HG03457 (cell line): ENCODE results near the gene MAPK11.

Experiments used
- ATAC-seq: cut with Tn5 transposase; IDR thresholded peaks from one replicate; pipeline ENCODE4 v1.9.1; 2021; ENCODE audit warnings: moderate number of reproducible peaks; ENCODE audit not compliant: unreplicated experiment

Gene MAPK11

DNA sequence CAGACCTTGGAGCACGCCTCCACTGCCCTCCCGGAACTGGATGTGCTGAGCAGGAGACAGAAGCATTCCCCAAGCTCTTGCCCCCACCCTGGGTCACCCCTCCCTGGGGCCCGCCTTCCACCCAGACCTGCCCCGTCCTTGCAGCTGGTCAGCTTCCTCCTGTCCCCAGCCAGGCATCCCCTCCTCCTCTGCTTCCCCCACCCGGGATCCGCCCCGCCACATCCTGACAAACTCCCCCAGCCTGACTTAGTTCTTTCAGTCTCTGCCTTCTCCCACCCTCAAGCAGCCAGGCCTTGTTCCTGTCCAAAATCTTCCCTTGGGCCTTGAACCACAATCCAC is 38.4 kb upstream of the MAPK11 start:
- no peak for ATAC-seq

DNA sequence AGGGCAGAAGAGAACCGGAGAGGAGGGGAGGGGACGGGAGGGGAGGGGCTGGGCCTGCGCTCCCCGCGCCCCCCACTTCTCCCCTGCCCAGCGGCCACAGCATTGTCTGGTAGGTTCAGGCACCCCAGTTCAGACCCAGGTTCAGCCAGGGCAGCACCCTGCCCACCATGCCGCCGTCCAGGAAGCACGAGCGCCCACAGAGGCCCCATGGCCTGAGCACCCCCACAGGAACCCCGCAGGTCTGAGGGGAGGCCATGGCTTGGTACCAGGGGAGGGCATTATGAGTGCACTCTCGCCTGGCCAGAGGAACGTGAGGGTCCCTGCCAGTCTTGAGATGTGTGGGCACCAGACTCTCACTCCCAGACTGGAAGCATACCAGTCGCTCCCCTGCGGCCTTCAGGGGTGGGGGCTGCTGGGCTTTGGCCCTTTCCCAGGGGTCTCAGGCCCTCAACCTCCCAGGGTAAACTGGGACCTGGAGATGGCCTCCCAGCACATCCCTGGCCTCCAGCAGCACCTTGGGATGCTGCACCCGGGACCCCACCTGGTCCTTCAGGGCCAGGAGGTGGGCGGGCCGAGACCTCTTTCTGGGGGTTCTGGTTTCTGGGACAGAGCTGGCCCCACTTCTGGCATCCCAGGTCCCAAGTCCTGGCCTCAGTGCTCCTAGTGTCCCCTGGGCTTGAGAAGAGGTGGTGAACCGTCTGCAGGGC is 37.9 kb upstream of the MAPK11 start:
- no peak for ATAC-seq

DNA sequence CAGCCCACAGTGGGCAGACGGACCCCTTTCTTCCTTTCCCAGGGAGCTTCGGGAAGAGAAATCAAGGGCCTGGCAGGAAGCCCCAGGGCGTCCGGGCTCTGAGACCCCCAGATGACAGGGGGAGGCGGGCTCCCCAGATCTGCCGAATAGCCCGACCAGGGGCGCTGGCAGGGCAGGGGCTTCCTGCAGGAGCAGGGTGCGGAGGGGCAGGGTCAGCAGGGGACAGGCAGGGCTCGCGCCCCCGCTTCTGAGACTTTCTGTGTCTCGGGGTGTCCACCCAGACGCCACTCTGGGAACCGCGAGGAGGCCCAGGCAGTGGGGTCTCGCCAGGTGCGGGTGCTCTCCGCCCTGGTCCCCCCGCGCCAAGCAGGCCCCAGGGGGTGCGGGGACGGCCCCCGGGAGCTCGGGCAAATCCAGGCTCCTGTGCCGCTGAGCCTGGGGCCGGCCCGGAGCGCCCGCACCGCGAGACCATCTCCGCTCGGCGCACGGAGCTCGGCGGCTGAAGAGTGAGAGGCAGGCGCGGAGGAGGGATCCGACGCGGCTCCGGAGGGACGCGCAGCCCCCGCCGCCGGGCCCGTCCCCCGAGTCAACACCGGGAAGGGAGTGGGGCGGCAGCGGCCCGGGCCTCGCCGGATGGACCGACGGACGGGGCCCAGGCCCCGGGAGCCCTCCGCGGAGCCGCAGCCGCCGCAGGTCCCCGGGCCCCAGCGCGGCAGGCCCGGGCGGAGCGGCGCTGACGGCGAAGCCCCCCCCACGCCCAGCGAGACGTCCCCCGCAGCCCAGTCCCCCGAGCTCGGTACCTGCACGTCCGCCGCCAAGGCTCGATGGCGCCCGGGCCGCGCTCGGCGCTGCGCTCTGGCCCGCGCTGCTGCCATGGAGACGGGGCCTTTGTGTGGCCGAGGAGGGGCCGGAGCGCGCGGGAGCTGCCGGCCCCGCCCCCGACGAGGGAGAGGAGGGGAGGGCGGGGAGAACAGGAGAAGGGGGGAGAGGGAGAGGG is 36.9 kb upstream of the MAPK11 start, which contains the start of gene PLXNB2:
TSS of gene PLXNB2 (minus strand) at position 894 of the 997 bp plus-strand sequence. CDS start 17,062 bp downstream, outside the sequence.
- no peak for ATAC-seq

DNA sequence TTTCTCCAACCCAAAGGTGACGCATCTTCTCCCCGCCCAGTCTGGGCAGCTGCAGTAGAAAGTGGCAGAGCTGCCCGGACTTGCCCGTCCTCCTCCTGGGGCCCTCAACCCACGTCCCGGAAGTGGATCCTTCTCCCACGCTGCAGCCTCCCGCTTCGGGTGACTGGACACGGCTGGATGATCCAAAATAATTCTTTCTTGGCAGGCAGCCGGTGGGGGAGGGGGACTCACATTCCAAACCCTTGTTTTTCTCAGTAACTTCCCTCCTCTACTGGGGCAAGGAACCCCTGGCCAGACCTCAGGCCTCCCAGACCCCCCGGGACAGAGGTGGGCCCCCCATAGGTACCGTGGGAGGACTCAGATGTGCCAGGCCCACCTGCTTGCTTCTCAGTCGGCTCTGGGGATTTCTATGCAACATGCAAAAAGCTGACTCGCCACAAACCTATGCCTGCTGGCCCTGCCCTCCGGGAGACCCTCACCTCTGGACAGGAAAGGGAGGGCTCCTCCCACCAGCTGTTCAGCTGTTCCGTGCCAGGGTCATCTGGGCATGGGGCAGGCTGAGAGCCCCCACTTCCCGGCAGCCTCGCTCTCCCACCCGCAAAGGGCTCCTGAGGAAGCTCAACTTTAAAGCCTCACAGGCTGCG is 35.9 kb upstream of the MAPK11 start:
- no peak for ATAC-seq

DNA sequence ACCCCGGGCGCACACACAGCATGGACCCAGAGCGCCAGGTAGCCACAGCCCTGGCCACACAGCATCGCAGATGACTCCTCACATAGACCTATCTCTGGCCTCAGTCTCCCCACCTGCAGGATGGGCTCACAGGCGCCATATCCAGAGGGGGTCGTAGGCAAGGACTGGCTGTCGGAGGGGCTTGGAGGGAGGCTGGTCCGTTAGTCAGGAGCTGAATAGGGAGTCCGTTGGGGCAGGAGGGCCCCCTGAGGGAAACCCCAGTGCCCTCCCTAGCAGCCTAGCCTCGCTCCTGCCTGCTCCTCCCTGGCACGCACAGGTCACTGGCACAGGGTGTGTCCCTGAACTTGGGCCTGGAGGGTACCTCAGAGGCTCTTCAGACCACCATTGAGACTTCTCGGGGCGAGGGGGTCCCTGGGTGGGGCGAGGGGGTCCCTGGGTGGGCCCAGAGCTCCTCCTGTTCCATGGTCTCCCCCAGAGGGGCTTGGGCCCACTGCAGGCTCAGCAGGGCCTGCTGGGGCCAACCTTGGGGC is 35.3 kb upstream of the MAPK11 start:
- no peak for ATAC-seq

DNA sequence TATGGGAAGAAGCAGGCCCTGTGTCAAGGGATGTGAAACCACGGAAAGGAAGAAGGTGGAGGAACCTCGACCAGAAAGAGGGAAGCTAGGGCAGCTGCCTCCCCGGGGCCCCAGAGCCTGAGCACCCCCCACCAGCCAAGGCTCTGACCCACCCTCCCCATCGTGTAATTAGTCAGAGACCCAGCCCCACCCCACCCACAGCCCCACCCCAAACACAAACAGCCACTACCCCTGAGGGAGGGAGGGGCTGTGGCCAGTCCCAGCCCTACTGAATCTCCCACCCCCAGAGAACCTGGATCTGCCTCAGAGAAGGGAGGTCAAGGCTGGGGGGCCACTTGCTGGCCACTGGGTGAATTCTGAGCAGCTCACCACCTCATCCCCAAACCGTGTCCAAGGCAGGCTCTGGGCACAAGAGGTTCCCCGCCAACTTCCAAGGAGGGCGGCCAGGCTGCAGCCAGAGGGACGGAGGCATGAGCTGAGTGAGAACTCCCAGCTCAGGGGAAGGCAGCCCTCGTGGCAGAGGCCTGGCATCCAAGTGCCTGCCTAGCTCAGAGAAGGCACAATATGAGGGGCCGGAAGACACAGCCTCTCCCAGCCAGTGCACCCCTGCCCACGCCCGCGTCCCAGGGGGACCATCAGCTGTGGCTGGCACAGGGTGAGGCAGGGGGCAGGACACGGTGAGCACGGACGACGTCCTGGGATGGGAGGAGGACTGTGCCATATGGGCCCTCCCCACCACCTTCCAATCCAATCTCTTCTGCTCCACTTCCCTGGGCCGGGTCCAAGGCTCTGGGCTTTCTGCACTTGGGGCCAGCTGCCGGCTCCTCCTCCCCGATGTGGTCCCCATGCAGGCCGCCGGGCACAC is 34.6 kb upstream of the MAPK11 start:
- ATAC-seq = no peak

DNA sequence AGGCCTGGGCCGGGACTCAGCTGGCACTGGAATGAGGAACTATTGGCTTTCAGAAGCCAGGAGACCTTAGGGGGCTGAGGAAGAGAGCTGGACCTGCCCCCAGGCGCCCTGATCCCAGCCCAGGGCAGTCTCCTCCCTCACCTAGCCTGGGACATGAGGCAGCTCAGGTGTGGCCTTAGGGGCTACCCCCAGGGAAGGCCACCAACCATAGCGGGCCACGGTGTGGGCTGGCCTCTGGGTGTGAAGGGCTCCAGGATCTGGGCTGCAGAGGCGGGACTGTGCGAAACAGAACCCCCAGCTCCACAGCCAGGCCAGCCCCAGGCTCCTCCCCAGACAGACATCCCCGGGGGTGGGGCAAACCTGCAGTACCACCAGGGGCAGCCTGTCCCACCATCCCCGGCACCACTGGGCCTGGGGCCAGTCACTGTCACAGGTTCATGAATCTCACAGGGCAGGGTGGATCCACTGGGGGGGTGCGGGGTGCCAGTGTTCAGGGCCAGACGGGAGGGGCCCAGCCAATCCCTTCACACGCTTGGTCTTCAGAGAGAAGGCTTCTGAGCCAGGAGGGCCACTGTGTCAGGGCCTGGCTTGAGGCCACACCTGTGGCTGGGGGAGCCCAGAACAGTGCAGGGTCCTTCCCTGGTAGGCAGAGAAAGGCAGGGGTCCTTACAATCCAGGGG is 33.8 kb upstream of the MAPK11 start:
- no peak for ATAC-seq

DNA sequence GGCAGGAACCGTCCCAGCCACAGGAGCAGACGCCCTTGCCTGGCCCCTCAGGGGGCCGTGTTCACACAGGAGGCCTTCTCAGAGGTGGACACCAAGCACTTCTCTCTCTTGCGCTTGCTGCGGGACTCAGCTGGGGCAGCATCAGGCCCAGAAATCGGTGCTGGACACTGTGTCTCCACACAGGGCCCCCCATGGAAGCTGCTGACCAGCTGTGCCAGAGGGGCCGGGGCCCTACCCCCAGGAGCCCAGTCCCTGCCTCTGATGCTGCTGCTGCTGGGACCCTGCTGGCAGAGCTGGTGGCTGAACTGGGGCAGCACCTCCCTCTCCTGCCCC is 33.3 kb upstream of the MAPK11 start:
- no peak for ATAC-seq

DNA sequence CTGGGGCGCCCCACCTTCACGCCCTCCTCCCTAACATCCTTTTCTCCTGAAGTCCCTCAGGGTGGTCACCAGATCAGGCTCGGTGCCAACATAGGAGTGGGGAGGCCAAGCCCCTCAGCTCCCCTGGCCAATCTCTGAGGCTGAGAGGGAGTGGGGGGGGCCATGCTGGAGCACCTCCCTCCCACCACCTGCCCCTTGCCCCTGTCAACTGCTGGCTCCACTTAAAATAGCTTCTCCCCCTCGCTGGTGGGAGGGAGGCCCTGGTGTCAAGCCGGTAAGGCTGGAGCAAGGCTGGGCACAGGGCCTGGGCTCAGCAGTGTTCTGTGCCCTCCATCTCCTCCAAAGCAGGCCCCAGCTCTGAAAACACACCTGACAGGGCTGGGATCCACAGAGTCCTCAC is 32.4 kb upstream of the MAPK11 start:
- ATAC-seq = no peak

DNA sequence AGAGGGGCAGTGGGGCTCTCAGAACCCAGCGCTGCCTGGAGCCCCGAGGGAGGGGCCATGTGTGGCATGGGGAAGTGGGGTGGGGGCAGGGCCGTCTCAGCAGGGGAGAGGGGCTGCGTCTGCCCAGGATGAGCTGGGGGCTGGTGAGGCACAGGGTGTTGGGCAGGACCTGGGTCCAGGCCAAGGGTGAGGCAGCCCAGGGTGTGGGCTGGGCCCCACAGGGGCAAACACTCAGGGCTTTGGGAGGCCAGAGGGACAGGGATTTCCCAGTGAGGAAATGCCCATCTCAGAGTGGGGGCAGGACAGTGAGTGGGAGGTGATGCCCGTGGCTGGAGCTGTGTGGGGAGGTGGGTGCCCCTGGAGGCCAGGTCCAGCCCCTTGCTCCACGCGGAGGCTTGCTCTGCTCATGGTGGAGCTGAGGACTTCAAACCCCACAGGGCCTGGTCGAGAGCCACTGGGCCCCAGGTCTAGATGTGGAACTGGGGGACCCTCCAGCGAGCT is 31.9 kb upstream of the MAPK11 start:
- no peak for ATAC-seq

DNA sequence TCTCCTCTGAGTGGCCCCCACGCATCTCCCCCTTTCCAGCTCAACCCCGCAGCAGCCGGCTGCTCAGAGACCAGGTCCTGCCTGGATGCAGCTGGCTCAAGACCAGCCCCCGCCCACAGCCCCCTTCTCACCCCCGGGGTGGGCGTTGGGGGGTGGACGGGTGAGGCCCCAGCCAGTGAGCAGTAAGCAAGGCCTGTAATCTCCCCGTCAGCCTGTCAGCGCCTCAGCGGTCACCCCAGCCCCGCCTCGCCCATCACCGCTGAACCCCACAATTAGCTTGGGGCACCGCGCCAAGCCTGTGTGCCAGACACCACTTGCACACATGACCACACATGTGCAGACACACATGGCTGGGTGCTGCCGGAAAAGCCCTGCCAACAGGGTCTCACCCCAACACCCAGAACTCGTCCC is 31.4 kb upstream of the MAPK11 start:
- ATAC-seq = no peak

DNA sequence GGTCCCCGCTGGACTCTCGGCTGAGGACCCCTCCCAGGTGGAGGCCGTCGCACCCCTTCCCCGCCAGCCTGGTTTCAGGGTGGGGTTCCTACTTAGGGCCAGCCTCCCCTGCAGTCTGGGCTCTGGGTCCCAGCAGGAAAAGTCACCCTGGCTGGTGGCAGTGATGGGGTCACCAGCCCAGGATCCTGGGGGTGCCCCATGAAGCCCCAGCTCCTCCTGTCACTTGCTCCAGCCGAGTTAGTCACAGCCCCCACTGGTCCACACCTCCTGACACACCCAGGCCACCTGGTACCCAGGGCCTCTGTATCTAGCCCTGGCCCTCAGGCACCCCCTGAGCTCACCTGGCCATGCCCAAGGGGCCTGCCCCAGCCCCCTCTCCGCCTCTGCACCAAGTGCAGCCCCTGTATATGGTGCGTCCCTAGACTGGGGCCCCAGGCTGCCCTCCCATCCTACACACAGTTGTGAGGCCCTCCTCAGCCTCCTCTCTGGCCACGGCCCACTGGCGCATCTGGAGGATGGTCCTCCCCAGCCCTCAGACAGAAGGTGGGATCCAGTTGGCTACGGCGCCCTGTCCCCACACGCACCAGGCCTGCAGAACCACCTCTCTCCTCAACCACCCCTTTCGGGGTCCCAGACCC is 30.6 kb upstream of the MAPK11 start:
- ATAC-seq = no peak

DNA sequence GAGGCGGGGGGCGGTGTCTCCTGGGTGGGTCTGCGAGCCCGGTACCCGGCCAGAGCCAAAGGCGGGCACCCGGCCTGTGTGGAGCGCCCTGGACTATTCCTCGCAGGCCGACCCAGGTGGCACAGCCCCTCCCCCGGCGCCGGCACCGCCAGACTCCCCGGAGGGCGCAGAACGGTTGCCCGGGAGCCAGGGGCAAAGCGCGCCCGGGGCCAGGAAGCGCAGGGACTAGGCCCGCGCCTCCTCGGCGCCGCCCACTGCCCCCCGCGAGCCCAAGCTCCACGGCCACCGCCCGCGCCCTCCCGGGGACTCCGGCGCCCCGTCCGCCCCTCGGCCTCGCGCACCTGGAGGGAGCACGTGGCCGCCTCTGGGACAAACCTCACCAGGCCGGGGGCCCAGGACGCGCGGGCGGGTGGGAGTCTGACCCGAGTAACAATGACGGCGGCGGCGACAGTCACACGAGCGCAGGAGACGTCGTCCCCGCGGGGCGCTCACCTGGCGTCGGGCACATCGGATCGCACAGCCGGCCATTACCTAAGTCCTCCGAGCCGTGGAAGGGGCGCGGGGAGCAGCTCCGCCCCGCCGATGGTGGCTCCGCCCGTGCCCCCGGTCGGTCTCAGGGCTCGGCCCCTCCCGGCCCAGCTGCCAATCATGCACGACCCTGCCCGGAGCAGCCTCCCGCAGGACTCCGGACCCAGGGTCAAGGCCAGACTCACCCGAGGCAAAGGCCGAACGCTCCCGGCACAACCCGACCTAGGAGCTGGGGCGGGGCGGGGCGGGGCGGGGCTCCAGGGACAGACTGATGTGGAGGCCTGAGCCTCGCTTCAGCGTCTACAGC is 29.8 kb upstream of the MAPK11 start:
- no peak for ATAC-seq

DNA sequence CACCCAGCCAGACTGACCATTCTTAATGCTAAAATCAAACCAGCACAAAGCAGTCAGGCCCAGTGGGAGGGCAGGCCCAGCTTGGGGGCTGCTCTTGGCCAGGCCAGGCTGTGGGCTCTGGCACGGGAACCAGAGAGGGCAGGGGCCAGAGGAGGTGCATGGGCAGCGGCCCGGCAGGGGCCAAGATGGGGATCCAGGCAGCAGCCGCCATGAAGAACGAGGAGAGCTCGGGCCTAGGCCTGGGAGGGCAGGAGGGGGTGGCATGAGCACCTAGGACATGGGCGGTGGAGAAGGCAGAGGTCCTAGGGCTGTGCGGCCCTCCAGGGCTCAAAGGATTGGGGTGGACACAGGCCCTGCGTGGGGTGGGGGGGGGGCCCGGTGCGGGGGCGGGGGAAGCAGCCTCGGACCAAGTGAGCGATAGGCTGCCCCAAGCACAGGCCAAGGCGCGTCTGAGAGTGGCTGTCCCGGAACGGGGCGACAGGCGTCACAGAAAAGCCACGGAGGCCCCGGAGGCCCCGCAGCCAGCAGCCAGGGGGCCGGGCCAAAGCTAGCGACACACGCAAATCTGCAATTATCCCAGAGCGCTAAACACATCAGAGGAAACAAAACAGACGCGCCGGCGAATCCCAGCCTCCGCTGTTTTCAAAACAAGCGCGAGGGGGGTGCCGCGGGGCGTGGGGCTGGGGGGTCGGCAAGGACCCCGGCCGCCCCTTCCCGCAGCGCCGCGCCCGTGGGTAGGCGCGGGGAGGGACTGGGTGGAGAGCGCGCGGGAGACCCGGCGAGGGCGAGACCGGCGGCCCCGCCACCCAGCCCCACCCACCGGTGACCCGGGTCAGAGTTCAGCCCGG is 29.0 kb upstream of the MAPK11 start:
- no peak for ATAC-seq

DNA sequence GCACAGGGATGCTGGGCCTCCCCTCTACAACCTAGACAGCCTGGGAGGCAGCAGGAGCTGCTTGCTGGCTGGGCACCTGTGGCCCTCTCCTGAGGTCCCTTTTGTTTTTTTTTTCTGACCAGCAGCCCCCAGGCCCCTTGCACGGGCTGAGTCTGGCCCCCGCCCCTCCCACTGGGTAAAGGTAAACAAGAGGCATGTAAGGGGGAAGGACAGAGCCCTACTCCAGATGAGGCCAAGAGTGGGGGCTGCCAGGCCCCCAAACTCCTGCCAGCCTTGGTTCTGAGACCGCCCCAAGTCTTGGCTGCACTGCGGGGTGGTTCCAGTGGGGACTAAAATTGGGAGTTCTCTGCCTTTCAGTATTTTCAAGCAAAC is 28.1 kb upstream of the MAPK11 start:
- no peak for ATAC-seq

DNA sequence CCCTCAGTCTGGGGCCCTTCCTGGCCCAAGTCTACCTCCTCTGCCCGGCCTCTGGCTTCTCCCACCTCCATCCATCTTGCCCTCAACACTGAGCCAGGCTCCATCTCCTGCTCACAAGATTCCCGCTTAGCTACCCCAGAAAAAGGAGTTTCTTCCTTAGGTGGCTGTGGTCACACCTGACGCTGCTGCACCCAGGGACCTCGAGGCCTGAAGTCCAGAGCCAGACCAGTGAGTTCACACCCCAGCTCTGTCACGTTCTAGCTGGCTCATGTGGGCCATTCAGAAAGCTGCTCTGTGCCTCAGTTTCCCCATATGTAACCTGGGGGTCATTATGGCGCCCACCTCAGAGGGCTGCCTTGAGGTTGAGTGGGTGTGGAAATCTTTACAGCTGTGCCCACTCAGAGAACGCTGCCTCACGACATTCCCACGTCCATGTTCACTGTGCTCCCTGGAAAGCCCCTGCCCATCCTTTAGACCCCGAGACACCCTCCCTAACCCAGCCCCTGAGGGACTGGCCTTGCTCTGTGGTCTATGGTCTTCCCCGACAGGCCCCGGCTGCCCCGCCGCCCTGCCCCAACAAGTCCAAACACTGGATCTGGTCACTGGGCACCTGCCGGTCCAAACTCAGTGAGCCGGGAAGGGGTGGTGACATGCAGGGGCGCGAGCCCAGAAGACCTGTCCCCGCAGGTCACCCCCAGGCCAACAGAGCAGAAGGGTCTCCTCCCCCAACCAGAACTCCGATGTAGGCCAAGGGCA is 27.5 kb upstream of the MAPK11 start:
- no peak for ATAC-seq
